ENCODE measurements around the gene FITM2. TPM values are rescaled to one million over a fixed set of nuclear protein-coding genes. Genes with fewer than 3 reads are reported as not detected.

Gene FITM2
- total and polyA plus RNA-seq, 2 donors (not counting 1 experiment from before 2014, with no cell fraction given), result 2.0 to 4.3 TPM

DNA sequence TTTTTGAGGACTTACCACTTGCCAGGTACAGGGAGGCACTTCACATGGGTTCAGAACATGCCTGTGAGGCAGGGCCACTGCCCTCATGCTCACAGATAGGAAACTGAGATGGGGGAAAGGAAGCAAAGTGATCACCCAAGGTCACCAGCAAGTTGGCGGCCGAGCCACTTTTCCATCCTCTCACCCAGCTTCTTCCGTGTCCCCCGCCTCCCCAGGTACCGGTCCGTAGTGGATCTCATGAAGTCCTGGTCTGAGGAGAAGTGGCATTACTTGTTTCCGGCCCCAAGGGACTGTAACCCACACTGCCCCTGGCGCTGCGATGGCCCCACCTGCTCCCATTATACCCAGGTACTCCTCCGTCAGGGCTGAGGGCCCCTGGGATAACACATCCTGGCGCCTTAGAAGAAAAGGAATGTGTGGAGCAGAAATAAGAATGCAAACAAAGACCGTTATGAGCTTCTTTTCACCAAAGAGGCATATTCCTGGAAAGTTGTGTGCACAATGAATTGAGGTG is 32.2 kb upstream of the FITM2 start:
- no peaks in the 10 kb centered on the region for H3K79me2 ChIP-seq (ENCODE audit: control insufficient read depth, insufficient read depth, low read length)
- no peak overlapping the region for H2AFZ ChIP-seq (ENCODE audit: insufficient read depth, low read depth, low read length, poor library complexity, severe bottlenecking)
- TF ChIP-seq EZH2 (IDR thresholded peaks at IDR 0.05; ENCODE audit: borderline replicate concordance, insufficient read depth, low read depth, low read length, poor library complexity, severe bottlenecking), result no peak
- TF ChIP-seq, protein P1, sequence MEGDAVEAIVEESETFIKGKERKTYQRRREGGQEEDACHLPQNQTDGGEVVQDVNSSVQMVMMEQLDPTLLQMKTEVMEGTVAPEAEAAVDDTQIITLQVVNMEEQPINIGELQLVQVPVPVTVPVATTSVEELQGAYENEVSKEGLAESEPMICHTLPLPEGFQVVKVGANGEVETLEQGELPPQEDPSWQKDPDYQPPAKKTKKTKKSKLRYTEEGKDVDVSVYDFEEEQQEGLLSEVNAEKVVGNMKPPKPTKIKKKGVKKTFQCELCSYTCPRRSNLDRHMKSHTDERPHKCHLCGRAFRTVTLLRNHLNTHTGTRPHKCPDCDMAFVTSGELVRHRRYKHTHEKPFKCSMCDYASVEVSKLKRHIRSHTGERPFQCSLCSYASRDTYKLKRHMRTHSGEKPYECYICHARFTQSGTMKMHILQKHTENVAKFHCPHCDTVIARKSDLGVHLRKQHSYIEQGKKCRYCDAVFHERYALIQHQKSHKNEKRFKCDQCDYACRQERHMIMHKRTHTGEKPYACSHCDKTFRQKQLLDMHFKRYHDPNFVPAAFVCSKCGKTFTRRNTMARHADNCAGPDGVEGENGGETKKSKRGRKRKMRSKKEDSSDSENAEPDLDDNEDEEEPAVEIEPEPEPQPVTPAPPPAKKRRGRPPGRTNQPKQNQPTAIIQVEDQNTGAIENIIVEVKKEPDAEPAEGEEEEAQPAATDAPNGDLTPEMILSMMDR (IDR thresholded peaks at IDR 0.05), result no peak
- H3K9ac ChIP-seq (ENCODE audit: low read length), result no peak overlapping the region
- H3K36me3 ChIP-seq (replicated peaks in 1 of 2; ENCODE audit: control extremely low read depth in 1 of 2, control insufficient read depth in 1 of 2, extremely low read depth in 1 of 2, insufficient read depth in 2 of 2, low read length in 1 of 2), result no peaks in the 10 kb centered on the region
- WGBS (ENCODE audit: insufficient coverage), result 81% methylated on average over 3 of the region's 12 CpGs
- CTCF ChIA-PET, result no interaction called here
- no peak overlapping the region for H3K4me3 ChIP-seq (ENCODE audit: control extremely low read depth in 1 of 5, extremely low read depth in 1 of 5, insufficient read depth in 1 of 5, low read depth in 2 of 5, low read length in 4 of 5)
- H3K27me3 Mint-ChIP-seq, result peaks cover 15% of the 10 kb centered on the region
- H3K4me1 Mint-ChIP-seq, result no peaks in the 10 kb centered on the region
- H3K27ac ChIP-seq (ENCODE audit: low read length in 2 of 2), result no peak overlapping the region
- no peaks in the 10 kb centered on the region for H3K4me1 ChIP-seq (ENCODE audit: control insufficient read depth in 2 of 2, insufficient read depth in 2 of 2, low read length in 2 of 2)
- H3K27me3 ChIP-seq (replicated peaks in 1 of 4; ENCODE audit: control extremely low read depth in 1 of 4, control insufficient read depth in 3 of 4, insufficient read depth in 4 of 4, low read length in 3 of 4), result no peaks in the 10 kb centered on the region
- no peak overlapping the region for H3K4me3 Mint-ChIP-seq
- intact Hi-C loops (cut with micrococcal nuclease), result no loop called here
- no peak overlapping the region for H3K4me2 ChIP-seq (replicated peaks; ENCODE audit: low read depth, low read length, poor library complexity, severe bottlenecking)
- H3K9me3 ChIP-seq (ENCODE audit: control extremely low read depth in 1 of 3, control insufficient read depth in 2 of 3, insufficient read depth in 1 of 3, low read length in 2 of 3), result no peaks in the 10 kb centered on the region
- no peaks in the 10 kb centered on the region for H3K9me3 Mint-ChIP-seq (ENCODE audit: insufficient read depth)
- ATAC-seq (ENCODE audit: low read depth), result no peak
- H4K20me1 ChIP-seq (ENCODE audit: control insufficient read depth, insufficient read depth, low read length, poor library complexity, severe bottlenecking), result no peaks in the 10 kb centered on the region
- no peak overlapping the region for H3K27ac Mint-ChIP-seq
- POLR2A ChIA-PET, result no interaction called here
- DNase-seq, result no peak

DNA sequence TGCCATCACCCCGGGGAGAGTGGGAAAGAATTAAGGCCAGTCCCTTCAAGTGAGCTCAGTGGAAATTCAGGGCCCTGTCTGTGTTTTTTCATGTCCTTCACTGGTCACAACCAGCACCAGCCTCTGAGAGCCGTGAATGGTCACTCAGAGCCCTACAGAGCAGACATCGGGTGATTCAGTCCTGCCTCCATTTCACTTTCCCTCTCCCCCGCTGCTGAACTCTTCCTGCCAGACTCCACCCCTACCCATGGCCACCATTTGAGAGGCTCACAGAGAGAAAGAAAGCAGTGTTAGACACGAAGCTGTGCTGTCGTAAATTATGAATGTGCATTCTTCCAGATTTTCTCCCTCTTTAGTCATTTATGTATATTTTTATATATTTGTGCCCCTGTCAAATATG is 31.2 kb upstream of the FITM2 start:
- no peak overlapping the region for H3K4me3 ChIP-seq (ENCODE audit: control extremely low read depth in 1 of 5, extremely low read depth in 1 of 5, insufficient read depth in 1 of 5, low read depth in 2 of 5, low read length in 4 of 5)
- no peak for TF ChIP-seq EZH2 (IDR thresholded peaks at IDR 0.05; ENCODE audit: borderline replicate concordance, insufficient read depth, low read depth, low read length, poor library complexity, severe bottlenecking)
- TF ChIP-seq, protein P1 (IDR thresholded peaks at IDR 0.05), result no peak
- H3K36me3 ChIP-seq (replicated peaks in 1 of 2; ENCODE audit: control extremely low read depth in 1 of 2, control insufficient read depth in 1 of 2, extremely low read depth in 1 of 2, insufficient read depth in 2 of 2, low read length in 1 of 2), result no peaks in the 10 kb centered on the region
- Mint-ChIP-seq H3K9me3 (ENCODE audit: insufficient read depth) (no peaks in the 10 kb centered on the region), H3K4me1 (no peaks in the 10 kb centered on the region), H3K27me3 (peaks cover 20% of the 10 kb centered on the region), H3K4me3 (no peak overlapping the region), H3K27ac (no peak overlapping the region)
- no peak overlapping the region for H3K9ac ChIP-seq (ENCODE audit: low read length)
- intact Hi-C loops (cut with micrococcal nuclease), result no loop called here
- no peaks in the 10 kb centered on the region for H3K79me2 ChIP-seq (ENCODE audit: control insufficient read depth, insufficient read depth, low read length)
- H3K27ac ChIP-seq (ENCODE audit: low read length in 2 of 2), result no peak overlapping the region
- CTCF ChIA-PET, result no interaction called here
- no peak overlapping the region for H3K4me2 ChIP-seq (replicated peaks; ENCODE audit: low read depth, low read length, poor library complexity, severe bottlenecking)
- no peak for DNase-seq
- POLR2A ChIA-PET, result no interaction called here
- 79% methylated on average over 4 of the region's 6 CpGs for WGBS (ENCODE audit: insufficient coverage)
- no peaks in the 10 kb centered on the region for H3K27me3 ChIP-seq (replicated peaks in 1 of 4; ENCODE audit: control extremely low read depth in 1 of 4, control insufficient read depth in 3 of 4, insufficient read depth in 4 of 4, low read length in 3 of 4)
- ATAC-seq (ENCODE audit: low read depth), result no peak
- no peak overlapping the region for H2AFZ ChIP-seq (ENCODE audit: insufficient read depth, low read depth, low read length, poor library complexity, severe bottlenecking)
- H3K9me3 ChIP-seq (ENCODE audit: control extremely low read depth in 1 of 3, control insufficient read depth in 2 of 3, insufficient read depth in 1 of 3, low read length in 2 of 3), result no peaks in the 10 kb centered on the region
- H3K4me1 ChIP-seq (ENCODE audit: control insufficient read depth in 2 of 2, insufficient read depth in 2 of 2, low read length in 2 of 2), result no peaks in the 10 kb centered on the region
- H4K20me1 ChIP-seq (ENCODE audit: control insufficient read depth, insufficient read depth, low read length, poor library complexity, severe bottlenecking), result no peaks in the 10 kb centered on the region
